H1 (cell line): ENCODE data around the gene ADD3. TPM values are rescaled to one million over a fixed set of nuclear protein-coding genes. Genes with fewer than 3 reads are reported as not detected.

ENCODE experiments used
- CTCF ChIA-PET: fragments of 300-600 bp; sonication (Branson Sonifier 250); formaldehyde crosslinking; loops from one replicate; lab custom pipeline; 2021; ENCODE audit not compliant: partially characterized antibody; lab: Charles Lee
- POLR2A ChIA-PET: fragments of 300-600 bp; sonication (Branson Sonifier 250); formaldehyde crosslinking; loops from one replicate; lab custom pipeline; 2021; ENCODE audit warnings: inconsistent platforms; ENCODE audit not compliant: partially characterized antibody; lab: Charles Lee
- DNase-seq, 2 experiments: peaks; one replicate each; pipeline versions ENCODE4 v3.0.0 to v3.0.0-alpha.2; 2010 to 2022; ENCODE audit warnings: low spot score in 2 of 2, low read depth in 1 of 2, mixed read lengths in 1 of 2
- FAIRE-seq: peaks from 2 replicates; lab custom pipeline; 2011; peaks lifted over from hg19 to GRCh38; lab: Jason Lieb, UNC
- H2AFZ ChIP-seq: 2 replicates; pipeline ENCODE4 v1.8.1; 2012; ENCODE audit warnings: low read length, inconsistent platforms
- H2AK5ac ChIP-seq: 2 replicates; pipeline ENCODE4 v1.6.1; 2013; ENCODE audit warnings: low read depth, low read length
- H2BK120ac ChIP-seq: replicated peaks from 2 replicates; pipeline ENCODE3; 2013; ENCODE audit warnings: low read depth, low read length, inconsistent platforms
- H2BK12ac ChIP-seq: 2 replicates; pipeline ENCODE4 v1.6.1; 2013; ENCODE audit warnings: low read depth, low read length
- H2BK15ac ChIP-seq: 2 replicates; pipeline ENCODE4 v1.6.1; 2013; ENCODE audit warnings: low read length
- H2BK20ac ChIP-seq: 2 replicates; pipeline ENCODE4 v1.6.1; 2013; ENCODE audit warnings: low read length
- H2BK5ac ChIP-seq: 2 replicates; pipeline ENCODE4 v1.6.1; 2013; ENCODE audit warnings: low read depth, low read length
- H3K14ac ChIP-seq: 2 replicates; pipeline ENCODE4 v1.6.1; 2013; ENCODE audit warnings: inconsistent platforms; ENCODE audit not compliant: insufficient read length
- H3K18ac ChIP-seq: 2 replicates; pipeline ENCODE4 v1.6.1; 2013; ENCODE audit warnings: low read length; ENCODE audit errors: extremely low read depth
- H3K23ac ChIP-seq: 2 replicates; pipeline ENCODE4 v1.6.1; 2013; ENCODE audit warnings: inconsistent platforms; ENCODE audit not compliant: insufficient read length
- H3K23me2 ChIP-seq: 2 replicates; pipeline ENCODE4 v1.6.1; 2013; ENCODE audit warnings: low read depth, low read length
- H3K27ac ChIP-seq: 2 replicates; pipeline ENCODE4 v1.6.1; 2011; ENCODE audit warnings: low read depth, low read length, inconsistent platforms
- H3K27me3 ChIP-seq, 4 experiments: replicated peaks in 1 of 4; 1 replicate in 1 of 4; 2 replicates in 3 of 4; pipeline versions ENCODE4 v1.6.1 to v1.8.1; 2011 to 2013; ENCODE audit warnings: low read length in 3 of 4, mild to moderate bottlenecking in 3 of 4, inconsistent platforms in 2 of 4, mixed read lengths in 2 of 4, moderate library complexity in 1 of 4; ENCODE audit not compliant: control insufficient read depth in 3 of 4, insufficient read depth in 3 of 4; ENCODE audit errors: extremely low read depth in 1 of 4
- H3K36me3 ChIP-seq, 4 experiments: 2 replicates each; pipeline versions ENCODE4 v1.6.1 to v1.8.1; 2011 to 2013; ENCODE audit warnings: mild to moderate bottlenecking in 4 of 4, low read length in 3 of 4, moderate library complexity in 2 of 4, control low read depth in 1 of 4, inconsistent platforms in 1 of 4; ENCODE audit not compliant: insufficient read depth in 4 of 4, control insufficient read depth in 2 of 4
- H3K4ac ChIP-seq: replicated peaks from 2 replicates; pipeline ENCODE3; 2013; ENCODE audit warnings: low read length, low read depth, mixed read lengths, inconsistent platforms; ENCODE audit not compliant: insufficient read length
- H3K4me1 ChIP-seq, 4 experiments: replicated peaks in 1 of 4; 1 replicate in 1 of 4; 2 replicates in 3 of 4; pipeline versions ENCODE4 v1.6.1 to v1.8.1; 2011 to 2013; ENCODE audit warnings: low read length in 3 of 4, inconsistent platforms in 2 of 4, mixed read lengths in 1 of 4; ENCODE audit not compliant: insufficient read depth in 4 of 4, control insufficient read depth in 3 of 4
- H3K4me2 ChIP-seq, 2 experiments: 2 replicates each; pipeline versions ENCODE4 v1.6.1 to v1.8.1; 2011 to 2013; ENCODE audit warnings: low read depth in 2 of 2, low read length in 2 of 2, control low read depth in 1 of 2, inconsistent platforms in 1 of 2, mild to moderate bottlenecking in 1 of 2; ENCODE audit not compliant: insufficient read depth in 1 of 2
- H3K4me3 ChIP-seq, 4 experiments: fragments of 200-600, 300-600 bp in 1 of 4; sonication (generic), shearing (Covaris generic), sonication (Bioruptor Twin) in 1 of 4; 2 replicates each; pipeline versions ENCODE4 v1.5.1 to v1.8.1; 2011 to 2016; ENCODE audit warnings: low read length in 4 of 4, low read depth in 3 of 4, control low read depth in 2 of 4, inconsistent platforms in 2 of 4, mild to moderate bottlenecking in 2 of 4, mixed read lengths in 1 of 4, moderate library complexity in 1 of 4; ENCODE audit not compliant: insufficient read depth in 2 of 4; ENCODE audit errors: extremely low read depth in 1 of 4
- H3K56ac ChIP-seq: replicated peaks from 2 replicates; pipeline ENCODE3; 2013; ENCODE audit warnings: low read depth, mild to moderate bottlenecking, mixed read lengths, low read length, inconsistent platforms; ENCODE audit not compliant: insufficient read length
- H3K79me1 ChIP-seq: 2 replicates; pipeline ENCODE4 v1.6.1; 2013; ENCODE audit warnings: low read depth, low read length, control low read depth
- H3K79me2 ChIP-seq, 2 experiments: 2 replicates each; pipeline versions ENCODE4 v1.6.1 to v1.8.1; 2012 to 2013; ENCODE audit warnings: low read length in 2 of 2, mild to moderate bottlenecking in 2 of 2, inconsistent platforms in 1 of 2; ENCODE audit not compliant: insufficient read depth in 2 of 2, control insufficient read depth in 1 of 2
- H3K9ac ChIP-seq, 4 experiments: replicated peaks in 1 of 4; 1 replicate in 1 of 4; 2 replicates in 3 of 4; pipeline versions ENCODE4 v1.6.1 to v1.8.1; 2011 to 2013; ENCODE audit warnings: low read depth in 3 of 4, low read length in 3 of 4, control low read depth in 2 of 4, mild to moderate bottlenecking in 2 of 4, moderate library complexity in 2 of 4, inconsistent platforms in 1 of 4; ENCODE audit errors: extremely low read depth in 1 of 4
- H3K9me3 ChIP-seq, 2 experiments: 2 replicates each; pipeline versions ENCODE4 v1.6.1 to v1.8.1; 2012 to 2013; ENCODE audit warnings: mild to moderate bottlenecking in 2 of 2, moderate library complexity in 2 of 2, control low read depth in 1 of 2, inconsistent platforms in 1 of 2, low read depth in 1 of 2, low read length in 1 of 2, mixed read lengths in 1 of 2; ENCODE audit not compliant: insufficient read depth in 2 of 2
- H4K20me1 ChIP-seq, 2 experiments: replicated peaks in 1 of 2; 2 replicates each; pipeline versions ENCODE3 to v1.8.1; 2011 to 2013; ENCODE audit warnings: inconsistent platforms in 2 of 2, low read length in 2 of 2, mild to moderate bottlenecking in 1 of 2; ENCODE audit not compliant: insufficient read depth in 2 of 2, control insufficient read depth in 1 of 2
- H4K5ac ChIP-seq: 2 replicates; pipeline ENCODE4 v1.6.1; 2013; ENCODE audit warnings: low read length, low read depth, mixed read lengths, inconsistent platforms; ENCODE audit not compliant: insufficient read length
- H4K8ac ChIP-seq: 2 replicates; pipeline ENCODE4 v1.8.0; 2013; ENCODE audit warnings: mild to moderate bottlenecking, moderate library complexity, low read length, inconsistent platforms; ENCODE audit not compliant: insufficient read depth; ENCODE audit errors: extremely low read depth
- H4K91ac ChIP-seq: replicated peaks from 2 replicates; pipeline ENCODE3; 2013; ENCODE audit warnings: low read length, mixed read lengths, inconsistent platforms; ENCODE audit not compliant: insufficient read length
- BCL11A ChIP-seq, 2 experiments: IDR thresholded peaks; one replicate each; pipeline ENCODE4 v1.6.1; 2011; ENCODE audit warnings: low read depth in 2 of 2, low read length in 2 of 2, mild to moderate bottlenecking in 2 of 2
- SIRT6 ChIP-seq: IDR thresholded peaks from one replicate; pipeline ENCODE4 v1.7.1; 2012; ENCODE audit warnings: low read length, inconsistent platforms
- TAF7 ChIP-seq: optimal IDR thresholded peaks from 2 replicates; pipeline ENCODE3; 2011; ENCODE audit warnings: low read depth, mild to moderate bottlenecking, inconsistent platforms, low read length, moderate library complexity, borderline replicate concordance
- ZNF274 ChIP-seq: IDR thresholded peaks from 2 replicates; pipeline ENCODE4 v1.7.0; 2012; ENCODE audit warnings: low read length, borderline replicate concordance; ENCODE audit errors: extremely low read depth
- WGBS, 2 experiments: shearing (Covaris generic) in 1 of 2; methylation state at CpG; one replicate each; pipeline versions ENCODE4 v1.1.6 to v1.1.7; 2013 to 2015; ENCODE audit warnings: low lambda C conversion rate in 2 of 2, mixed read lengths in 2 of 2, inconsistent platforms in 1 of 2, low coverage in 1 of 2, missing lambda C conversion rate in 1 of 2; ENCODE audit not compliant: insufficient replicate concordance in 2 of 2, insufficient coverage in 1 of 2, insufficient read length in 1 of 2; ENCODE audit errors: extremely low coverage in 1 of 2, missing lambda C conversion rate in 1 of 2; 5-methylcytosine and 5-hydroxymethylcytosine counted together
- polyA plus RNA-seq, 7 experiments: library from polyadenylated mRNA; depleted of rRNA in 3 of 7; stranded (reverse) in 5 of 7; unstranded in 2 of 7; fragments of >200 nt in 5 of 7; fragments of 200-250 nt in 2 of 7; gene quantifications; 1 replicate in 5 of 7; 2 replicates in 1 of 7; 4 replicates in 1 of 7; pipeline versions ENCODE4 v1.2.1 to v1.2.3, GENCODE V29; 2011 to 2013; ENCODE audit warnings: missing spikeins in 2 of 7, mixed read lengths in 2 of 7
- total RNA-seq: library from RNA; stranded (reverse); fragmentation: NEBNext Ultra II Directional; extraction: Animal tissue kit (Norgen Biotek cat#: 25700); gene quantifications from 2 replicates; pipeline ENCODE4 v1.2.1, GENCODE V29; 2021

Gene ADD3
- total and polyA plus RNA-seq, 2 of the 8 experiments (the other 6 are each of a cell fraction or from before 2014, with no cell fraction given): 44.7 to 85.6 TPM

GRCh38 chr10:110184398-110184797, 176.6 kb downstream of the ADD3 start:
- FAIRE-seq: no peak
- H3K36me3 ChIP-seq: no peaks in the 10 kb centered on the region
- no peak overlapping the region for H3K56ac ChIP-seq
- H2AK5ac ChIP-seq: no peak overlapping the region
- ChIA-PET POLR2A (no interaction called here), CTCF (interaction anchor here (0.7 to 1.3 kb wide), 2 partner anchors 22 to 145 kb away, joined by 4 to 5 read pairs; no protein-coding TSS in a partner anchor)
- no peak overlapping the region for H4K91ac ChIP-seq
- H3K79me1 ChIP-seq: no peaks in the 10 kb centered on the region
- no peak overlapping the region for H2BK120ac ChIP-seq
- H3K27me3 ChIP-seq: 0 out of 7 replicates have a peak, but pooled peaks cover 0 to 4% (median 0%) of the 10 kb centered on the region in 4 experiments
- H2BK15ac ChIP-seq: no peak overlapping the region
- H3K4me2 ChIP-seq: no peak overlapping the region
- DNase-seq: peak in 1 of 2 experiments; percentile 29
- no peak overlapping the region for H4K8ac ChIP-seq
- no peaks in the 10 kb centered on the region for H3K79me2 ChIP-seq
- no peak overlapping the region for H3K18ac ChIP-seq
- H2BK5ac ChIP-seq: no peak overlapping the region
- no peak overlapping the region for H3K23ac ChIP-seq
- no peaks in the 10 kb centered on the region for H3K23me2 ChIP-seq
- no peak overlapping the region for H3K27ac ChIP-seq
- H3K4me1 ChIP-seq: no peaks in the 10 kb centered on the region
- 79% methylated on average over 6 of the region's 6 CpGs; no CpG with 5 or more reads in 1 of the 2 experiments for WGBS, 2 experiments
- no peak overlapping the region for H3K4ac ChIP-seq
- no peaks in the 10 kb centered on the region for H3K9me3 ChIP-seq
- H4K20me1 ChIP-seq: no peaks in the 10 kb centered on the region
- H4K5ac ChIP-seq: no peak overlapping the region
- no peak overlapping the region for H3K14ac ChIP-seq
- H2BK20ac ChIP-seq: no peak overlapping the region
- no peak overlapping the region for H3K4me3 ChIP-seq
- H3K9ac ChIP-seq: no peak overlapping the region
- no peak overlapping the region for H2BK12ac ChIP-seq
- H2AFZ ChIP-seq: no peak overlapping the region
- TF ChIP-seq TAF7: no peak
- no peak for TF ChIP-seq SIRT6
- no peak for TF ChIP-seq BCL11A (IDR thresholded peaks at IDR 0.05; ENCODE audit: low read depth in 2 of 2, low read length in 2 of 2)
- TF ChIP-seq ZNF274: no peak
